Transverse colon (tissue), 4 donors: Measurements from ENCODE around the gene CACNA1A. TPM values are rescaled to one million over a fixed set of nuclear protein-coding genes. Genes with fewer than 3 reads are reported as not detected.
"Not testable (repeated sequence)": the region's sequence is repeated elsewhere in the genome, so short reads cannot be mapped to it uniquely, and the experiment has no call there.

Source experiments
- DNase-seq: peaks from one replicate; pipeline ENCODE4 v3.0.0-alpha.2; 2019
- H3K27ac ChIP-seq, 4 donors: fragments of 200-600 bp; sonication (generic); 2 replicates each; pipeline ENCODE4 v1.5.1; 2016 to 2018; ENCODE audit warnings: inconsistent platforms in 4 of 4
- H3K27me3 ChIP-seq: fragments of 200-600 bp; sonication (generic); 2 replicates; pipeline ENCODE4 v1.5.1; 2017; ENCODE audit warnings: inconsistent platforms
- H3K36me3 ChIP-seq, 4 donors: fragments of 200-600 bp; sonication (generic); 2 replicates each; pipeline ENCODE4 v1.5.1; 2017 to 2019; ENCODE audit warnings: inconsistent platforms in 4 of 4
- H3K4me1 ChIP-seq, 4 donors: fragments of 200-600 bp; sonication (generic); 2 replicates each; pipeline ENCODE4 v1.5.1; 2017 to 2020; ENCODE audit warnings: inconsistent platforms in 4 of 4
- H3K4me3 ChIP-seq, 4 donors: fragments of 200-600 bp; sonication (generic); 1 replicate in 1 of 4; 2 replicates in 3 of 4; pipeline versions ENCODE4 v1.5.1 to v1.6.1; 2017 to 2019; ENCODE audit warnings: inconsistent platforms in 4 of 4
- H3K9me3 ChIP-seq, 2 donors: fragments of 200-600 bp; sonication (generic); 2 replicates each; pipeline ENCODE4 v1.5.1; 2017 to 2019; ENCODE audit warnings: inconsistent platforms in 2 of 2
- EP300 ChIP-seq: sonication (generic); formaldehyde crosslinking; IDR thresholded peaks from one replicate; pipeline ENCODE4 v1.6.1; 2017; ENCODE audit warnings: antibody characterized with exemption, low read depth
- POLR2A ChIP-seq: fragments of 450-650 bp; IDR thresholded peaks from one replicate; pipeline ENCODE4 v1.6.1; 2016; ENCODE audit warnings: antibody characterized with exemption, mild to moderate bottlenecking, moderate library complexity
- POLR2AphosphoS5 ChIP-seq, 3 donors: sonication (generic); formaldehyde crosslinking; IDR thresholded peaks; one replicate each; pipeline ENCODE4 v1.6.1; 2016; ENCODE audit warnings: antibody characterized with exemption in 3 of 3
- WGBS, 2 donors: methylation state at CpG; one replicate each; pipeline ENCODE4 v1.1.5; 2018; ENCODE audit warnings: low coverage in 1 of 2; 5-methylcytosine and 5-hydroxymethylcytosine counted together
- in situ Hi-C, 4 donors: fragments of 200-750 bp; cut with MboI; loops; one replicate each; pipeline versions ENCODE4 v1.15.0 to v1.15.1; 2017; ENCODE audit warnings: low sequenced_read_pairs in 3 of 4, low pct_ligation_motif_present in 1 of 4, low pct_unique_long_range_greater_than_20kb in 1 of 4
- intact Hi-C: fragments of 100-400 bp; cut with DNase I; formaldehyde crosslinking; loops from one replicate; pipeline ENCODE4 v1.15.1; 2023; ENCODE audit warnings: low total_unique reads
- total RNA-seq, 4 donors: library from RNA; depleted of rRNA; stranded (reverse); fragments of >200 nt; gene quantifications; one replicate each; pipeline ENCODE4 v1.1.0, GENCODE V29; 2016
- TF ChIP-seq, protein P1 (sequence below), 5 experiments: fragments of 200-600 bp in 3 of 5; fragments of 450-650 bp in 2 of 5; sonication (generic) in 3 of 5; IDR thresholded peaks; 1 replicate in 2 of 5; 2 replicates in 3 of 5; pipeline ENCODE4 v1.5.1; 2016 to 2017; ENCODE audit warnings: antibody characterized with exemption in 5 of 5, inconsistent platforms in 3 of 5, mild to moderate bottlenecking in 2 of 5, moderate library complexity in 1 of 5

Gene CACNA1A
- total RNA-seq, 4 donors from 2014 or later: 2.9 to 15.7 (median 5.2) TPM

- Histone ChIP-seq H3K4me1 (peaks cover 0 to 18% (median 7%) of the 10 kb centered on the region in 4 donors), H3K27ac (no peak overlapping the region), H3K36me3 (no peaks in the 10 kb centered on the region), H3K27me3 (no peaks in the 10 kb centered on the region), H3K4me3 (no peak overlapping the region), H3K9me3 (no peaks in the 10 kb centered on the region)
- TF ChIP-seq POLR2AphosphoS5 (IDR thresholded peaks at IDR 0.05) (no peak), EP300 (no peak), POLR2A (no peak)
- TF ChIP-seq, protein P1, sequence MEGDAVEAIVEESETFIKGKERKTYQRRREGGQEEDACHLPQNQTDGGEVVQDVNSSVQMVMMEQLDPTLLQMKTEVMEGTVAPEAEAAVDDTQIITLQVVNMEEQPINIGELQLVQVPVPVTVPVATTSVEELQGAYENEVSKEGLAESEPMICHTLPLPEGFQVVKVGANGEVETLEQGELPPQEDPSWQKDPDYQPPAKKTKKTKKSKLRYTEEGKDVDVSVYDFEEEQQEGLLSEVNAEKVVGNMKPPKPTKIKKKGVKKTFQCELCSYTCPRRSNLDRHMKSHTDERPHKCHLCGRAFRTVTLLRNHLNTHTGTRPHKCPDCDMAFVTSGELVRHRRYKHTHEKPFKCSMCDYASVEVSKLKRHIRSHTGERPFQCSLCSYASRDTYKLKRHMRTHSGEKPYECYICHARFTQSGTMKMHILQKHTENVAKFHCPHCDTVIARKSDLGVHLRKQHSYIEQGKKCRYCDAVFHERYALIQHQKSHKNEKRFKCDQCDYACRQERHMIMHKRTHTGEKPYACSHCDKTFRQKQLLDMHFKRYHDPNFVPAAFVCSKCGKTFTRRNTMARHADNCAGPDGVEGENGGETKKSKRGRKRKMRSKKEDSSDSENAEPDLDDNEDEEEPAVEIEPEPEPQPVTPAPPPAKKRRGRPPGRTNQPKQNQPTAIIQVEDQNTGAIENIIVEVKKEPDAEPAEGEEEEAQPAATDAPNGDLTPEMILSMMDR (IDR thresholded peaks at IDR 0.05): no peak
- in situ Hi-C loops (no loop called here), intact Hi-C loops (no loop called here)
- WGBS, 2 donors: 92 to 100% methylated on average over 1 to 4 of the region's 4 CpGs
- DNase-seq: no peak
Measured at GRCh38 chr19:13187419-13187818, 318.9 kb downstream of the CACNA1A start.

DNA sequence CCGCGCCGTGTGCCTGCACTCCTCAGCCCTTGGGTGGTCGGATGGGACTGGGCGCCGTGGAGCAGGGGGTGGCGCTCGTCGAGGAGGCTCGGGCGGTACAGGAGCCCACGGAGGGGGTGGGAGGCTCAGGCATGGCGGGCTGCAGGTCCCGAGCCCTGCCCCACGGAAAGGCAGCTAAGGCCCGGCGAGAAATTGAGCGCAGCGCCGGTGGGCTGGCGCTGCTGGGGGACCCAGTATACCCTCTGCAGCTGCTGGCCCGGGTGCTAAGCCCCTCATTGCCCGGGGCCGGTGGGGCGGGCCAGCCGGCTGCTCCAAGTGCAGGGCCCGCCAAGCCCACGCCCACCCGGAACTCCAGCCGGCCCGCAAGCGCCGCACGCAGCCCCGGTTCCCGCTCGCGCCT, 319.6 kb downstream of the CACNA1A start:
- peaks cover 5 to 19% (median 10%) of the 10 kb centered on the region in 4 donors for H3K4me1 ChIP-seq
- H3K4me3 ChIP-seq, DNase-seq, H3K36me3 ChIP-seq, H3K27me3 ChIP-seq, intact Hi-C loops, in situ Hi-C loops, H3K9me3 ChIP-seq, H3K27ac ChIP-seq: not testable (repeated sequence)
- WGBS, 2 donors: 97% methylated on average over 21 of the region's 38 CpGs; no CpG with 5 or more reads in 1 of the 2 donors

DNA sequence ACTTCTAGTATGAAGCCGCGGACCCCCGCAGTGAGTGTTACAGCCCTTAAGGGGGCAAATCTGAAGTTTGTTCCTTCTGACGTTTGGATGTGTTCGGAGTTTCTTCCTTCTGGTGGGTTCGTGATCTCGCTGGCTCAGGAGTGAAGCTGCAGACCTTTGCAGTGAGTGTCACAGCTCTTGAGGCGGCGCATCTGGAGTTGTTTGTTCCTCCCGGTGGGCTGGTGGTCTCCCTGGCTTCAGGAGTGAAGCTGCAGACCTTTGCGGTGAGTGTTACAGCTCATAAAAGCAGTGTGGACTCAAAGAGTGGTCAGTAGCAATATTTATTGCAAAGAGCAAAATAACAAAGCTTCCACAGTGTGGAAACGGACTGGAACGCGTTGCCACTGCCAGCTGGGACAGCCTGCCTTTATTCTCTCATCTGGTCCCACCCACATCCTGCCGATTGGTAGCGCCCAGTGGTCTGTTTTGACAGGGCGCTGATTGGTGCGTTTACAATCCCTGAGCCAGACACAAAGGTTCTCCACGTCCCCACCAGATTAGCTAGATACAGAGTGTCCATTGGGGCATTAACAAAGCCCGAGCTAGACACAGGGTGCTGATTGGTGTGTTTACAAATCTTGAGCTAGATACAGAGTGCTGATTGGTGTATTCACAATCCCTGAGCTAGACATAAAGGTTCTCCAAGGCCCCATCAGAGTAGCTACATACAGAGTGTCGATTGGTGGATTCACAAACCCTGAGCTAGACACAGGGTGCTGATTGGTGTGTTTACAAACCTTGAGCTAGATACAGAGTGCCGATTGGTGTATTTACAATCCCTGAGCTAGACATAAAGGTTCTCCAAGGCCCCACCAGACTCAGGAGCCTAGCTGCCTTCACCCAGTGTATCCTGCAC, 320.3 kb downstream of the CACNA1A start:
- intact Hi-C loops, H3K27ac ChIP-seq, H3K27me3 ChIP-seq, H3K36me3 ChIP-seq, DNase-seq, H3K9me3 ChIP-seq, in situ Hi-C loops, H3K4me3 ChIP-seq: not testable (repeated sequence)
- 84 to 100% methylated on average over 4 to 22 of the region's 22 CpGs for WGBS, 2 donors
- H3K4me1 ChIP-seq: peaks cover 6 to 19% (median 10%) of the 10 kb centered on the region in 4 donors

- H3K27ac ChIP-seq, DNase-seq, in situ Hi-C loops, H3K36me3 ChIP-seq, intact Hi-C loops, H3K27me3 ChIP-seq, H3K4me3 ChIP-seq, H3K9me3 ChIP-seq: not testable (repeated sequence)
- WGBS, 2 donors: 63 to 75% methylated on average over 6 to 21 of the region's 23 CpGs
- peaks cover 6 to 17% (median 10%) of the 10 kb centered on the region in 4 donors for H3K4me1 ChIP-seq
Measured at GRCh38 chr19:13184926-13185325, 321.4 kb downstream of the CACNA1A start.

GRCh38 chr19:13181747-13182388, 324.4 kb downstream of the CACNA1A start:
- no peak for TF ChIP-seq POLR2AphosphoS5 (IDR thresholded peaks at IDR 0.05)
- TF ChIP-seq EP300: no peak
- TF ChIP-seq, protein P1 (IDR thresholded peaks at IDR 0.05): no peak
- no peak for TF ChIP-seq POLR2A
- peak; percentile 79 for DNase-seq
- no peaks in the 10 kb centered on the region for H3K9me3 ChIP-seq
- intact Hi-C loops (no loop called here), in situ Hi-C loops (no loop called here)
- WGBS, 2 donors: 15 to 19% methylated on average over 6 to 16 of the region's 16 CpGs
- no peak overlapping the region for H3K4me3 ChIP-seq
- no peaks in the 10 kb centered on the region for H3K36me3 ChIP-seq
- no peaks in the 10 kb centered on the region for H3K27me3 ChIP-seq
- peak overlapping the region in 3 of 4 donors; percentile 15 to 41 (median 28) for H3K27ac ChIP-seq
- peaks cover 6 to 17% (median 10%) of the 10 kb centered on the region in 4 donors for H3K4me1 ChIP-seq

DNA sequence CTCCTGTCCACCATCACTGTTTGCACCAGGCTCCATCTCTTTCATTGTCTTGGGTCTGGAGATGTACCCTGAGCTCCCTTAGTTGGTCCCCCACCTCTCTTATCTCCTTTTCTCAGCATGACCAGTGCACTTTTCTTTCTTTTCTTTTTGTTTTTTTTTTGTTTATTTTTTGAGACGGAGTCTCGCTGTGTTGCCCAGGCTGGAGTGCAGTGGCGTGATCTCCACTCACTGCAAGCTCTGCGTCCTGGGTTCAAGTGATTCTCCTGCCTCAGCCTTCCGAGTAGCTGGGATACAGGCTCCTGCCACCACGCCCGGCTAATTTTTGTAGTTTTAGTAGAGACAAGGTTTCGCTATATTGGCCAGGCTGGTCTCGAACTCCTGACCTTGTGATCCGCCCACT, 328.0 kb downstream of the CACNA1A start:
- intact Hi-C loops, H3K27me3 ChIP-seq, H3K9me3 ChIP-seq, H3K4me3 ChIP-seq, in situ Hi-C loops, DNase-seq, H3K27ac ChIP-seq, H3K36me3 ChIP-seq: not testable (repeated sequence)
- H3K4me1 ChIP-seq: peaks cover 6 to 19% (median 10%) of the 10 kb centered on the region in 4 donors
- WGBS, 2 donors: 95% methylated on average over 10 of the region's 10 CpGs; no CpG with 5 or more reads in 1 of the 2 donors

DNA sequence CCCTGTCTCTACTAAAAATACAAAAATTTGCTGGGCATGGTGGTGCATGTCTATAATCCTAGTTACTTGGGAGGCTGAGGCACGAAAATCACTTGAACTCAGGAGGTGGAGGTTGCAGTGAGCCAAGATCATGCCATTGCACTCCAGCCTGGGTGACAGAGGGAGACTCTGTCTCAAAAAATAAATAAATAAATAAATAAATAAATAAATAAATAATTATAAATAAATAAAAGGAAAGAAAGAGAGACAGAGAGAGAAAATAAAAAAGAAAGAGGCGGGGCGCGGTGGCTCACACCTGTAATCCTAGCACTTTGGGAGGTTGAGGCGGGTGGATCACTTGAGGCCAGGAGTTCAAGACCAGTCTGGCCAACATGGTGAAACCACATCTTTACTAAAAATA, 328.7 kb downstream of the CACNA1A start:
- intact Hi-C loops, H3K27ac ChIP-seq, H3K4me3 ChIP-seq, in situ Hi-C loops, H3K36me3 ChIP-seq, H3K27me3 ChIP-seq, H3K9me3 ChIP-seq, DNase-seq: not testable (repeated sequence)
- H3K4me1 ChIP-seq: peaks cover 10 to 26% (median 14%) of the 10 kb centered on the region in 4 donors
- WGBS, 2 donors: 95 to 96% methylated on average over 5 of the region's 5 CpGs
